ENCODE data around the gene IQGAP3.

- TF ChIP-seq CTCF (IDR thresholded peaks at IDR 0.05; ENCODE audit: low read length) (no peak), EZH2 (optimal IDR thresholded peaks at IDR 0.05; ENCODE audit: low read depth, low read length) (no peak), EZH2phosphoT487 (IDR thresholded peaks at IDR 0.05; ENCODE audit: low read length) (no peak)
Observed at GRCh38 chr1:156503698-156504437, 68.5 kb downstream of the IQGAP3 start.
